ENCODE data around the gene PRKN. TPM values are rescaled to one million over a fixed set of nuclear protein-coding genes. Genes with fewer than 3 reads are reported as not detected.

Gene PRKN
- total and polyA plus RNA-seq, 2 experiments from 2014 or later = 1.2 to 2.3 TPM

- 41 to 44% methylated on average over 4 of the region's 4 CpGs for WGBS, 2 experiments (ENCODE audit: low coverage in 1 of 2, low lambda C conversion rate in 2 of 2, missing lambda C conversion rate in 2 of 2)
These were observed 1177.5 kb downstream of the PRKN start for GRCh38 chr6:161549977-161550655.

GRCh38 chr6:161548713-161549296 is 1178.8 kb downstream of the PRKN start:
- H3K9ac ChIP-seq = no peak overlapping the region
- H3F3A ChIP-seq (ENCODE audit: insufficient read depth) = no peaks in the 10 kb centered on the region
- no peaks in the 10 kb centered on the region for H3K4me1 ChIP-seq (ENCODE audit: insufficient read depth)
- no peak for DNase-seq
- no peaks in the 10 kb centered on the region for H3K36me3 ChIP-seq (ENCODE audit: low read depth)
- no peaks in the 10 kb centered on the region for H3K9me2 ChIP-seq (ENCODE audit: insufficient read depth)
- no peaks in the 10 kb centered on the region for H3K9me3 ChIP-seq (ENCODE audit: low read depth)
- TF ChIP-seq EZH2 (IDR thresholded peaks at IDR 0.05; ENCODE audit: insufficient read depth, poor library complexity, severe bottlenecking) (no peak), EZH2phosphoT487 (IDR thresholded peaks at IDR 0.05; ENCODE audit: insufficient read depth, low read depth) (no peak)
- no peak overlapping the region for H3K4me3 ChIP-seq
- no peak overlapping the region for H3K4me2 ChIP-seq (ENCODE audit: unreplicated experiment)
- H3K27me3 ChIP-seq (replicated peaks; ENCODE audit: insufficient read depth) = no peaks in the 10 kb centered on the region; the same call in 1 of the 2 replicates
- H3K27ac ChIP-seq = no peak overlapping the region
- in situ Hi-C loops (cut with MboI) = no loop called here
- WGBS, 2 experiments (ENCODE audit: low coverage in 1 of 2, low lambda C conversion rate in 2 of 2, missing lambda C conversion rate in 2 of 2) = 41 to 51% methylated on average over 9 of the region's 9 CpGs
- H3K79me2 ChIP-seq (ENCODE audit: insufficient read depth) = no peaks in the 10 kb centered on the region
- H4K20me1 ChIP-seq (ENCODE audit: insufficient read depth) = no peaks in the 10 kb centered on the region
- H2AFZ ChIP-seq = no peak overlapping the region

More at GRCh38 chr6:161549977-161550655, 1177.5 kb downstream of the PRKN start:
- H3K27ac ChIP-seq = no peak overlapping the region
- H3K79me2 ChIP-seq (ENCODE audit: insufficient read depth) = no peaks in the 10 kb centered on the region
- no peaks in the 10 kb centered on the region for H3K4me1 ChIP-seq (ENCODE audit: insufficient read depth)
- H2AFZ ChIP-seq = no peak overlapping the region
- H3K9me3 ChIP-seq (ENCODE audit: low read depth) = no peaks in the 10 kb centered on the region
- H3K9me2 ChIP-seq (ENCODE audit: insufficient read depth) = no peaks in the 10 kb centered on the region
- no peaks in the 10 kb centered on the region for H3K36me3 ChIP-seq (ENCODE audit: low read depth)
- H3K4me2 ChIP-seq (ENCODE audit: unreplicated experiment) = no peak overlapping the region
- H3K9ac ChIP-seq = no peak overlapping the region
- no peaks in the 10 kb centered on the region for H3F3A ChIP-seq (ENCODE audit: insufficient read depth)
- in situ Hi-C loops (cut with MboI) = no loop called here
- DNase-seq = peak; percentile 12
- TF ChIP-seq EZH2 (IDR thresholded peaks at IDR 0.05; ENCODE audit: insufficient read depth, poor library complexity, severe bottlenecking) (no peak), EZH2phosphoT487 (IDR thresholded peaks at IDR 0.05; ENCODE audit: insufficient read depth, low read depth) (no peak)
- H3K27me3 ChIP-seq (replicated peaks; ENCODE audit: insufficient read depth) = no peaks in the 10 kb centered on the region; the same call in 1 of the 2 replicates
- H3K4me3 ChIP-seq = no peak overlapping the region
- H4K20me1 ChIP-seq (ENCODE audit: insufficient read depth) = no peaks in the 10 kb centered on the region

GRCh38 chr6:161547617-161548016 is 1179.9 kb downstream of the PRKN start:
- H3K9me3 ChIP-seq (ENCODE audit: low read depth) = no peaks in the 10 kb centered on the region
- H3K27me3 ChIP-seq (replicated peaks; ENCODE audit: insufficient read depth) = no peaks in the 10 kb centered on the region; the same call in 1 of the 2 replicates
- H3K4me2 ChIP-seq (ENCODE audit: unreplicated experiment) = no peak overlapping the region
- TF ChIP-seq EZH2 (IDR thresholded peaks at IDR 0.05; ENCODE audit: insufficient read depth, poor library complexity, severe bottlenecking) (no peak), EZH2phosphoT487 (IDR thresholded peaks at IDR 0.05; ENCODE audit: insufficient read depth, low read depth) (no peak)
- no peak overlapping the region for H3K4me3 ChIP-seq
- no peaks in the 10 kb centered on the region for H3K79me2 ChIP-seq (ENCODE audit: insufficient read depth)
- in situ Hi-C loops (cut with MboI) = no loop called here
- H2AFZ ChIP-seq = no peak overlapping the region
- no peaks in the 10 kb centered on the region for H3K36me3 ChIP-seq (ENCODE audit: low read depth)
- H3K4me1 ChIP-seq (ENCODE audit: insufficient read depth) = no peaks in the 10 kb centered on the region
- 0 to 3% methylated on average over 2 of the region's 2 CpGs for WGBS, 2 experiments (ENCODE audit: low coverage in 1 of 2, low lambda C conversion rate in 2 of 2, missing lambda C conversion rate in 2 of 2)
- no peak overlapping the region for H3K27ac ChIP-seq
- H3K9ac ChIP-seq = no peak overlapping the region
- no peaks in the 10 kb centered on the region for H4K20me1 ChIP-seq (ENCODE audit: insufficient read depth)
- no peaks in the 10 kb centered on the region for H3F3A ChIP-seq (ENCODE audit: insufficient read depth)
- DNase-seq = peak; percentile 21
- no peaks in the 10 kb centered on the region for H3K9me2 ChIP-seq (ENCODE audit: insufficient read depth)

GRCh38 chr6:161546632-161547031 is 1180.9 kb downstream of the PRKN start:
- TF ChIP-seq EZH2 (IDR thresholded peaks at IDR 0.05; ENCODE audit: insufficient read depth, poor library complexity, severe bottlenecking) (no peak), EZH2phosphoT487 (IDR thresholded peaks at IDR 0.05; ENCODE audit: insufficient read depth, low read depth) (no peak)
- Histone ChIP-seq H3K27ac (no peak overlapping the region), H3K9ac (no peak overlapping the region), H3K36me3 (ENCODE audit: low read depth) (no peaks in the 10 kb centered on the region), H3K4me1 (ENCODE audit: insufficient read depth) (no peaks in the 10 kb centered on the region), H3K27me3 (replicated peaks; ENCODE audit: insufficient read depth) (no peaks in the 10 kb centered on the region; the same call in 1 of the 2 replicates), H3K79me2 (ENCODE audit: insufficient read depth) (no peaks in the 10 kb centered on the region), H3K9me2 (ENCODE audit: insufficient read depth) (no peaks in the 10 kb centered on the region), H2AFZ (no peak overlapping the region), H3K4me3 (no peak overlapping the region), H3K4me2 (ENCODE audit: unreplicated experiment) (no peak overlapping the region), H3K9me3 (ENCODE audit: low read depth) (no peaks in the 10 kb centered on the region), H3F3A (ENCODE audit: insufficient read depth) (no peaks in the 10 kb centered on the region), H4K20me1 (ENCODE audit: insufficient read depth) (no peaks in the 10 kb centered on the region)
- 38 to 47% methylated on average over 1 of the region's 1 CpG for WGBS, 2 experiments (ENCODE audit: low coverage in 1 of 2, low lambda C conversion rate in 2 of 2, missing lambda C conversion rate in 2 of 2)
- in situ Hi-C loops (cut with MboI) = no loop called here
- no peak for DNase-seq
